Activated CD4-positive, alpha-beta T cell treated with anti-CD3 and anti-CD28 coated beads, Interleukin-10, Interleukin-2, amounts not matched to agents 100 ng/mL and 50 ng/mL, durations not matched to agents 16 hours and 8 hours (primary cell): Measurements from ENCODE around the gene CD81.

Source experiments
- DNase-seq: peaks from one replicate; pipeline ENCODE4 v3.0.0-alpha.2; 2020

Gene CD81

DNA sequence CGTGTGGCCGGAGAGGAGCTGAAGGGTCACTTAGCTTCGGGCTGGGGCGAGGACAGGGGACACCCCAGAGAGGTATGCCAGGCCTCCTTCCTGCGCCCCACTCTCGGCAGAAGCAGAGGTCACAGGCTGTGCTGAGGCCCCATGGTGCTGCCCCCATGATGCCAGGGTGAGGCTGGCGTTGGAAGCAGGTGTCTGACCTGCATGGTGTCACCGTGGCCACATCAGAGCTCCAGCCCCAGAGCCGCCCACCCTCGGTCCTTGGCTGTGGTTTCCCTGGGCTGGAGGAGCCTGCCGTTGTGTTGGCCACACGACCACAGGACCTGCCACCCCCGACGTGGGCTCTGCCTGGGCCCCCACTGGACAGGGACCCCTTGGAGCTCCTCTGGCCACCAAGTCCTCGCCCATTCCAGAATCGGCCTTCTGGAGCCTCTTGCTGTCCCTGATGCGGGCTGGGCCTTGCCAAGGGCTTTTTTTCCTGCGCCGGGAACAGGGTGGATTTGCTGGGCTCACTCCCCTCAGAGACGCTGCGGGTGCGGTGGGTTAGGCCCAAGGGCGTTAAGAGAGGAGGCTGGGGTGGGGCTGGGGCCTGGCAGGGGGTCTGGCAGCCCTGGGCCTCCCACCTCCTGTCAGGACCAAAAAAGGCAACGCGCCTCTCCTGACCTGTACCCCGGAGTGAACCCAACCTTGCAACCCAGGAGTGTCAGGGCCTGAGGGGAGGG is 15.3 kb downstream of the CD81 start:
- no peak for DNase-seq

DNA sequence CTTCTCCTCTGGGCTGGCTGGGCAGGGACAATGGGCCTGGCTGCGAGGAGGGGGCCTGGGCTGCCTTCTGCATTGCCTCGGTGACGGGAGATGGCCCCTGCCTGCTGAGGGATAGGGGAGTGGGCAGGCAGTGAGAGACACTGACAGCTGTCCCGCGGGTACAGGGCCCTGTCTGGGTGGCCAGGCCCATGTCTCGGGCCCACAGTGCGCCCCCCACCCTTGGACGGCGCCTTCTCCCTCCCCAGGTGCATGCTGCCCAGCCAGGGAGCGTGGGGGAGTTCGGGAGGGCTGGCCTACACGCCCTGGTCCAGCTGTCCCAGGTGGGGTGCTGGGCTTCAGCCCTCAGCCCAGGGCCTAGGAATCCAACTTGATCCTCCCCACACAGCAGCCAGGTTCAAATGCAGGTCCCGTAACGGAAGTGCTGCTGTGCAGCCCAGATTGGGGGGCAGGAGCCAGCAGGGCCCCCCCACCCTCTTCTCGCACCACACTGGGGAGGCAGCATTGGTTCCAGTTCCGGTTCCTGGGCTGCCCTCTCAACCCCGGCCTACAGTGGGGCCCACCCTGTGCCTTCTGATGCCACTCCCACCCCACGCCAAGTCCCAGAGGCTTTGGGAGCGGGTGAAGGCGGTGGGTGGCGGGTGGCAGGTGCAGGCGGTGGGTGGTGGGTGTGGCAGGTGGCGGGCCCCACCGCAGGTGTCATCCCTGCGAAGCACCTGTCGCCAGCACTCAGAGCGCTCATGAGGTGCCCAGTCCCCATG is 16.2 kb downstream of the CD81 start:
- no peak for DNase-seq

DNA sequence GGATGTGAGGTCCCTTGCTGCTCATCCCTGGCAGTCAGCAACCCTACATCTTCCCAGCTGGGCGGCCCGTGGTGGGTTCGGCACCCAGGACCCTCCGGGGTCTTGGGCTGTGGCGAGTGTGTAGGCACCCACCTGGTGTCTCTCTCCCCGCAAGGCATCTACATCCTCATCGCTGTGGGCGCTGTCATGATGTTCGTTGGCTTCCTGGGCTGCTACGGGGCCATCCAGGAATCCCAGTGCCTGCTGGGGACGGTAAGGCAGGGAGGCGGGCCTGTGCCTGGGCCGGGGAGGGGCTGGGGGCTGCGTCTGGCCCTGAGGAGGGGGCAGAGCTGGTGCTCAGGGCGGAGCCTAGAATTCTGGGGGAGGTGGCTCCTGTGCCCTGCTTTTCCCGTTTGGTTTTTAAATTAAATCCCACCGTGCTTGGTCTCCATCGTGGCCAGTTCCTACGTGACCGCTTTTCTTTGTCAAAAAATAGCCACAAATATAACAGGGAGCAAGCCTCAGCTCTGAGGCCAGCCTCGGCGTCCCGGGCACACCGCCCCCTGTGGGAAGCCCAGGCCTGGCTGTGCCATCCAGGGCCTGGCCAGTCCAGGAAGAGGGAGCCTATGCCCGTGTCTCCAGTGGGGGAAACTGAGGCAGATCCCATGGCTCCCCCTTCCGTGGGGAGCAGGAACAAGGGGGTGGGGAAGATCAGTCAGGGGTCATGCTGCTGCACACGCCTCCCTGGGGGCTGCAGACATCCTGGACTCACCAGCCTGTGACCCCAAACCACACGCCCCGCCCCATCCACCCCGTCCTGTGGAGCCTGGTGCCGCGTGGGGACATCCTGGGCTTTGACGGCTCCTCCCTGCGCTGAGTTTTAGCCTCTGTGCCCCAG is 17.1 kb downstream of the CD81 start:
- no peak for DNase-seq

DNA sequence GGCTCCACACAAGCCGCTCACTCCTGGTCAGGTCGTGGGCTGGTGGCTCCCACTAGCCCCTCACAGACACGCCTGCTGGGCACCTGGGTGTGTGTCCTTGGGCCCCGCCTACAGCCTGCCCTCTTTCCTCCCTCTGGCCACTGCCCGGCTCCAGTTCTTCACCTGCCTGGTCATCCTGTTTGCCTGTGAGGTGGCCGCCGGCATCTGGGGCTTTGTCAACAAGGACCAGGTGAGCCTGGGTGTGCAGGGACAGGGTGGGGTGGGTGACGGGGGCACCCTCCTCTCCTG is 17.7 kb downstream of the CD81 start:
- DNase-seq, result no peak

DNA sequence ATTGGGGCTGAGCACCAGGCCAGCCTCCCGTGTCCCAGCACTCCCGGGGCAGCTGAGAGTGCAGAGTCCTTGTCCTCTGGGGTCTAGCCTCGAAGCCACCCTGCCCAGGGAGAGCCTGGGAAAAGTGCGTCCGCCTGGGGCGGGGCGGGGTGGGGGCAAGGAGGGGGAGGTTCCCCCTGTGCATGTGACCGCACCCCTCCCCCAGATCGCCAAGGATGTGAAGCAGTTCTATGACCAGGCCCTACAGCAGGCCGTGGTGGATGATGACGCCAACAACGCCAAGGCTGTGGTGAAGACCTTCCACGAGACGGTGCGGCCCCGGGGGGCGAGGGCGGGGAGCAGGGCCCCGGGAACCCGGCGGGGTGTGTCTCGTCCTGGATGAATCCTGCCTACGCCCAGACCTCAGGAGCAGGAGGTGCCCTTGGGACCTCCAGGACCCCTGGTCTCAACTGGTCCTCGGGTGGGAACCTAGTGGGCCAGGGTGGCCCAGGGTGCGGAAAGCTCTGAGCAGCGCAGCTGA is 18.2 kb downstream of the CD81 start:
- DNase-seq, result no peak

DNA sequence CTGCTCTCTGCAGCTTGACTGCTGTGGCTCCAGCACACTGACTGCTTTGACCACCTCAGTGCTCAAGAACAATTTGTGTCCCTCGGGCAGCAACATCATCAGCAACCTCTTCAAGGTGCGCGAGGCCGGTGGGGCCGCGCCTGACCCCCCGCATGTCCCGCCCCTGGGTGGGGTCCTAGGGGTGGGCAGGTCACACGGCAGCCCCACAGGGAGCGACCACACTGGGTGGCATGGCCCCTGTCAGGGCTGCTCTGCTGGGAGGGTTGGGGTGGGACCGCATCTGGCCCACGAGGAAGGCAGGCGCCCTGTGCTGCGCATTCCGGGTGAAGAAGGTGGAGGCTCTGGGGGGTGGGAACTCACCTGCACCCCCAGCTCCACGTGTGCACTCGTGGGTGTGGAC is 18.7 kb downstream of the CD81 start:
- DNase-seq, result no peak

DNA sequence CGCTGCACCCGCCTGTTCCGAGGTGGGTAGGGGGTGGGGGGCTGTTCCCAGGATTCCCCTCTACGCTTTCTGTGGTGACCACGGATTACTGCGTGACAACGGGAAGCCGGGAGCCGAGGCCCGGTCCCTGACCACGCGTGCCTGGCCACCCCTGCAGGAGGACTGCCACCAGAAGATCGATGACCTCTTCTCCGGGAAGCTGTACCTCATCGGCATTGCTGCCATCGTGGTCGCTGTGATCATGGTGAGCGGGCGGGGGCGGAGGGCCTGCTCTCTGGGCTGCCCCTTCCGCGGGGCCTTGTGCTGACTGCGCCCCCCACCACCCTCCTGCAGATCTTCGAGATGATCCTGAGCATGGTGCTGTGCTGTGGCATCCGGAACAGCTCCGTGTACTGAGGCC is 19.4 kb downstream of the CD81 start:
- DNase-seq, result no peak

DNA sequence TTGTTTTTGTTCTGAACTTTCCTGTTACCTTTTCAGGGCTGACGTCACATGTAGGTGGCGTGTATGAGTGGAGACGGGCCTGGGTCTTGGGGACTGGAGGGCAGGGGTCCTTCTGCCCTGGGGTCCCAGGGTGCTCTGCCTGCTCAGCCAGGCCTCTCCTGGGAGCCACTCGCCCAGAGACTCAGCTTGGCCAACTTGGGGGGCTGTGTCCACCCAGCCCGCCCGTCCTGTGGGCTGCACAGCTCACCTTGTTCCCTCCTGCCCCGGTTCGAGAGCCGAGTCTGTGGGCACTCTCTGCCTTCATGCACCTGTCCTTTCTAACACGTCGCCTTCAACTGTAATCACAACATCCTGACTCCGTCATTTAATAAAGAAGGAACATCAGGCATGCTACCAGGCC is 19.9 kb downstream of the CD81 start:
- no peak for DNase-seq

DNA sequence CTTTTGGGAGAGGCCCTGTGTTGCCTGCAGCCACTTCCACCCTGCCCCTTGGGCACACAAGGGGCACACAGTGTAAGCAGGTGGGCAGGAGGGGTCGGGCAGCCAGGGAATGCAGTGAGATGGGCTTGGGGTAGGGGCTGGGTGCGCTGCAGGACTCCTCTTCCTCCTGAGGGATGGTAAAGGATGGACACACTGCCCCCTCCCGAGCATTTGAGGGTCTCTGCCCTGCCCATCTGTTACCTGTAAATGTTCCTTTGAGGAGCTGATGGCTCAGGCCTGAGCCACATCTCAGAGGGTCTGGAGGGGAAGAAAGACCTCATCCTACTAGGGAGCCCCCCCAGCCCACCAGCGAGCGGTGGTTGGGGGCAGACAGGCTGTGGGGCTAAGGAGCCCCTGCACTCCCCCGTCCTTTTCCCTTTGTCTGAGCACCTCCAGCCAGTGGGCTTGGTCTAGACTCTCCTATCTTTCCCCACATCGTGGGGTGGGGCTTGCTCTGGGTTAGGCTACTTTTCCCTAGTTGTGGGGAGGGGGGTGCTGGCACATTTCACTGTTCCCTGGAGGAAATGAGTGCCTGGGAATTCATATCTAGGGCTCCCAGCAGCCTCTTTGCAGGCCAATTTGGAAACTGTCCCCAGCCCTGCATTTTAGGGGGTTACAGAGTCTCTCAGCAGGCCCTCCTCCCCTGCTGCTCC is 21.7 kb downstream of the CD81 start:
- DNase-seq, result no peak

DNA sequence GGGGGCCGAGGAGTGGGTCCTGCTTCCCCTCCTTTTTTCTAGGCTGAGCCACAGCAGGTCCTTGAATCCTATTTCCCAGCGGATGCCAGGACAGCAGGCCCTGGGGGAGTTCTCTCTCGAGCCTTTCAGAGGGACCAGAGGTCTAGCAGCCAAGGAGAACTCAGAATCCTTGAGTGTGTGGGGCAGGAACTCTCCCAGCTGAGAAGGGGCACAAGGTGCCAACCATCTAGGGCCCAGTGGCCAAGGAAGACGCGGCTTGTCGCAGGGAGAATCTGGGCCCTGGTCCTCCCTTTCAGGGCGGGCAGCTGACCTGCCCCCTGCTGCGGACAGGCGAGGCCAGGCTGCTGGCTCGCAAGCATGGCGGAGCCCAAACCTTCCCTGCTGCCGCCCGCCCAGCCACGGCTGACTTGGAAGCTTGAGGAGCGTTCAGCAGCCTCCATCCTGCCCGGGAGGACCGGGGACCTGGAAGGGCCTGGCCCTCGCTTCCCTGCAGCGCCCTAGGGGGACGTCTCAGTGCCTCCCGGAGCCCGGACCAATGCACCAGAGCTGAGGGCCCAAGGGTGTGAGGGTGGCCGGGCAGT is 22.5 kb downstream of the CD81 start:
- peak; percentile 15 for DNase-seq

DNA sequence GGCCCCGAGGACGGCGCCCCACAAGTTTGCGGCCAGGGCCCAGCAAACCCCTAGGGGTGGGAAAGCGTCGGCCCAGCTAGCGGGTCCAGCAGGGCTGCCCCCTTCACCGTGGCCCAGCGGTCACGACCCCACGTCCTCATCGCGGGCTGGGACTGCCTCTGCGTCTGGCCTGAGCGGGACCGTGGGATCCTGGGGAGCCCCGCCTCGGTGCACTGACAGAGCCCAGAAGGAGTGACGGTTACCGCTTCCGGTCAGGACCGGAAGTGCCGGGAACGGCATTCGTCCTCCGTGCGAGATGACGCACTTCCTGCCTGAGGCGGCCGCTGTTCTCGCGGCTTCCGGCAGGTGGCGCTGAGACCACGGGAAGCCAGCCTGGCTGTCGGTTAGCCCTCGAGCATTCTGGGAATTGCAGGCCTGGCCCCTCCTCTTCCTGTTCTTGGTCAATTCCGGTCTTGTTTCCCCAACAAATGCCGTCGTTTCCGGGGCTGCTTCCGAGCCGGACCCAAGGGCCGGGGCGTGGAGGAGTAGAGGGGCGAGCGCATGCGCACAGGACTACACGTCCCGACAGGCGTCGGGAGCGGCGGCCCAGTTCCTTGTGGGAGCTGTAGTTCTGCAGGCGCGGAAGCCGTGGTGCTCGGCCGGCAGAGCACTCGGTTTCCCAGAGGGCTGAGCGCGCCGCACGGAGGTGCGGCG is 23.1 kb downstream of the CD81 start, which contains the start of gene TSSC4:
TSS of gene TSSC4 (plus strand) at position 682 of the 693 bp plus-strand sequence. CDS start 1,884 bp downstream, outside the sequence.
- DNase-seq, result peak; percentile 100

DNA sequence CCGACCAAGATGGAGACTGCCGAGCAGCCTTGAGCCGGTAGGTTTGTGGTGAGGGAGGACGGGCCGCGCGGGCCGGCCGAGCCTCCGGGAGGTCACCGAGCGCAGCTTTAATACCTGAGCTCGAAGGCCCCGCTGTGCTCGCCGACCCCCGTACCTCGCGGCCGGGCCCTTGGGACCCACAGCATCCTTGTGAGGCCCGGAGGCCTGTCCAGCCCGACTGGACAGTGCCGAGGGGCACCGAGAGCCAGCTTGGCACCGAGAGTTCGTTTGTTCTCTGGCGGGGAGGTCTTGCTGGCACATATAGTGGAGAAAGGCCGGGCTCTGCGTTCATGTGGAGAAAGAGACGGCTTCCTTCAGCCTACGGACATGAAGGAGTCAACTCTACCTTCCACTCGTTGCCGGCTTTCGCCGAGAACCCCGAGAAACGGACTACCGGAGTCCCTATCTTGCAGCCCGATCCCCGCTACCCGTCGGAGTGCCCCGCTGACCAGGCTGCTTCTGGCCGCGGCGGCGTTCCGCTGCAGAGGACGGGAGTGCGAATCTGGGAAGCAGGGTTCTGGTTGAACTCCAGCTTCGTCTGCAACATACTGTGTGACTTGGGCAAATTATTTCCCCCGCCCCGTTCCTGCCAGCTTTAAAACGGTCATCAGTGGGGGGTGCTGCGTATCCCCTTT is 23.8 kb downstream of the CD81 start:
- no peak for DNase-seq

DNA sequence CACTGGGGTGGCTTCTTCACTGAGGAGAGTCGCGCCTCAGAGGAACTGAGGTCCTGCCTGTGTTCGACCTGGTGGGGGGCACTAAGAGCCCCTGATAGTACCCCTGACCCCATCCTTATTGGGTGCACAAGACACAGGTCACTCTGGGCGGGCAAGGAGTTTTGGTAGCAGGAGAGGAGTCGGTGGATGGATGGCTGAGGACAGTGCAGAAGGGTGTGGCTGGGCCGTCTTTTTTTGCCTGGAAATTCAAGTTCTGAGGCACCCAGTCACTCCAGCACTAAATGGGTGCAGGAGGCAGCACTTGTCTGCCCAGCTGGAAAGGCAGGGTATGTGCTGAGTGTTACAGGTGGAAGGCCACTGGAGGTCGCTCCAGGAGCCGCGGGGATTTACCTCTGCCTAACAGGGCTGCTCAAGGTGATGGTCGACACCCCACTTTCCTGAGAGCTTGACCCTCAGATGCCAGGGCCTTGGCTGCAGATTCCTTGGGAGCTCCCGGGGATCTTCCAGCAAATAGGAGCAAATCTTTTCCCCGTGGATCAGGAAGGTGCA is 24.4 kb downstream of the CD81 start:
- DNase-seq, result peak; percentile 22

DNA sequence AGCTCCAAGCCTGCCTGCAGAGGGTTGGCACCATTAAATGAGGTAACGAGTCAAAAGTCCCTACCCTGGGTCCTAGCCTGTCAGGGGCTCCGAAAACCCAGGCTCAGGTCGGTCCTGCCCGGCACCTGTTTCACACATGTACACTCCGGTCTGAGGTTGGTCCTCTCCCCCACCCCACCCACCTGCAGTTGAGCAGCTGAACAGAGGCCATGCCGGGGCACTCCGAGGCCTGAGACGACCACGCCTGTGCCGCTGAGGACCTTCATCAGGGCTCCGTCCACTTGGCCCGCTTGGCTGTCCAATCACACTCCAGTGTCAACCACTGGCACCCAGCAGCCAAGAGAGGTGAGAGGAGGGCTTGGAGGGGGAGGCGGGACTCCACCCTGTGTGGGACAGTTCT is 25.0 kb downstream of the CD81 start:
- no peak for DNase-seq

DNA sequence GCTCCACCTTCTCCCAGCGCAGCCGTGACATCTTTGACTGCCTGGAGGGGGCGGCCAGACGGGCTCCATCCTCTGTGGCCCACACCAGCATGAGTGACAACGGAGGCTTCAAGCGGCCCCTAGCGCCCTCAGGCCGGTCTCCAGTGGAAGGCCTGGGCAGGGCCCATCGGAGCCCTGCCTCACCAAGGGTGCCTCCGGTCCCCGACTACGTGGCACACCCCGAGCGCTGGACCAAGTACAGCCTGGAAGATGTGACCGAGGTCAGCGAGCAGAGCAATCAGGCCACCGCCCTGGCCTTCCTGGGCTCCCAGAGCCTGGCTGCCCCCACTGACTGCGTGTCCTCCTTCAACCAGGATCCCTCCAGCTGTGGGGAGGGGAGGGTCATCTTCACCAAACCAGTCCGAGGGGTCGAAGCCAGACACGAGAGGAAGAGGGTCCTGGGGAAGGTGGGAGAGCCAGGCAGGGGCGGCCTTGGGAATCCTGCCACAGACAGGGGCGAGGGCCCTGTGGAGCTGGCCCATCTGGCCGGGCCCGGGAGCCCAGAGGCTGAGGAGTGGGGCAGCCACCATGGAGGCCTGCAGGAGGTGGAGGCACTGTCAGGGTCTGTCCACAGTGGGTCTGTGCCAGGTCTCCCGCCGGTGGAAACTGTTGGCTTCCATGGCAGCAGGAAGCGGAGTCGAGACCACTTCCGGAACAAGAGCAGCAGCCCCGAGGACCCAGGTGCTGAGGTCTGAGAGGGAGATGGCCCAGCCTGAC is 26.0 kb downstream of the CD81 start:
- no peak for DNase-seq

DNA sequence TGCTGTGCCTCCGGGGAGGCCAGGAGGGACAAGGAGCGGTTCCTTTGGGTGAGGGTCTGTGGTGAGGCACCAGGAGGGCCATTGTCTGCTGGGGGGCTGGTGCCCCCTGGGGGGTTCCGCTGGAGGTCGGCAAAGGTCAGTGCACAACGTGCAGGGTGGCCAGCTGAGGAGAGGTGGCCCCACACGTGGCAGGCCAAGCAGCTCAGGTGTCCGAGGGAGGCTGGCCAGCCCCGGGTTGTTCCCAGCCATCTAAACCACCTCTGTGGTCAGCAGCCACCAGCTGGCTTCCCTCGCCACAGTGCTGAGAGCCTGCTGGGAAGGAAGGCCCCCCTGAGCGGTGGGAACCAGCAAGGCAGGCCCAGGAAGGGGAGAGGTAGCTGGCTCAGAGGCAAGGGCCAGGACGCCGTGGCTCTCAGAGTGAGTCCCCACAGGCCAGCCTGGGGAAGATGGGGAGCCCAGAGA is 27.7 kb downstream of the CD81 start:
- DNase-seq, result no peak

DNA sequence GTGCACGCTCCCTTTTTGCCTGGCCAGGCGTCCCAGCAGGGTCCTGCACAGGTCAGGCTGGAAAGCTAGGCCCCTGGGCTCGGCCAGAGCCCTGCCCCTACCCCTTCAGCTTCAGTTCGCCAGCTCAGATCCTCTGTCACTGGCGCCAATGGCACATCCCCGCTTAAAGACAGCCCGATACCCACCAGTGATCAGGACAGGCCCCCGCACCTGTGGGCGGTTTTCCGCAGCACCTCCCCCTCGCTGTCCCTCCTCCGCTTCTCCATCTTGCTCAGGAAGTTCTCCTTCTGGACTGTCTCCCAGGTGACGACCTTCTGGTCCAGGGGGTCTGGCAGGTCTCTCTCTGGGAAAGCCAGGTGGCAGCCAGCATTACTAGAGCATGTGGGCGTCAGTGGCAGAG is 29.3 kb downstream of the CD81 start:
- DNase-seq, result no peak

DNA sequence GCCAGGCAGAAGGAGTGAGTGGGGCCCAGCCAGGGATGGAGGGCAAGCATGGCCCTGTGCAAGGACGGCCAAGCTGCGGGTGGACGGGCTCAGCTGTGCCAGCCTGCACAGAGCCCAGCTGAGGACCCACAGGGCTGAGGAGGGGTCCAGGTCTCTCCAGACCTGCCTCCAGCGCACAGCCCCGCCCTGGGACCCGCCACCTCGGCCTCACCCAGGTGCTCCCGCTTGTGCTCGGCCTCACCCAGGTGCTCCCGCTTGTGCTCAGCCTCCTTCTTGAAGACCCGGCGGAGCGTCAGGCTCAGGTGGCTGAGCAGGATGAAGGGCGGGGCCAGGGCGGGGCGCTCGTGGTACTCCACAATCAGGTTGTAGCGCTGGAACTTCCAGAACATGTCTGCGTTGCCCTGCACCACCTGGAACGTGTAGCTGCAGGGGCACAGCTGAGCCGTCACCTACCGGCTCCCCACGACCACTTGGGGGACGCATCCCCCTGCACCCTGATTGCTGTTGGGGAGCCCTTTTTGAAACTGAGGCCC is 29.8 kb downstream of the CD81 start:
- DNase-seq, result no peak

DNA sequence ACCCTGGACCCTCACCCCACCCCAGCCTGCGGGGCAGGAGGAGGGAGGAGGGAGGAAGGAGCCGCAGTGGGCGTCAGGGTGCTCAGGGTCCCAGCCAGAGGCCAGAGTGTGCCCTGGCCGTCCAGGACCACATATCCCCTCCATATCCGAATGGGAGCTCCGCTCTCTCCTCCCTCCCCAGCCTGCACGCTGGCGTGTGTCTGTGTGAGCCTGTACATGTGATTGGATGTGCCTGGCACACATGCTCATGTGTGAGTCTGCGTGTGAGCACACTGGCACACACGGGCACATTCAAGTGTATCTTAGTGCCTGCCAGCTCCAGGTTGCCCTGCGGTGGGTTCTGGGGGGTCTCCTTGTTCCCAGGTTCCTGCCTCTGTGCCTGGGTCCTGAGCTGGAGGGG is 31.6 kb downstream of the CD81 start:
- DNase-seq, result no peak

DNA sequence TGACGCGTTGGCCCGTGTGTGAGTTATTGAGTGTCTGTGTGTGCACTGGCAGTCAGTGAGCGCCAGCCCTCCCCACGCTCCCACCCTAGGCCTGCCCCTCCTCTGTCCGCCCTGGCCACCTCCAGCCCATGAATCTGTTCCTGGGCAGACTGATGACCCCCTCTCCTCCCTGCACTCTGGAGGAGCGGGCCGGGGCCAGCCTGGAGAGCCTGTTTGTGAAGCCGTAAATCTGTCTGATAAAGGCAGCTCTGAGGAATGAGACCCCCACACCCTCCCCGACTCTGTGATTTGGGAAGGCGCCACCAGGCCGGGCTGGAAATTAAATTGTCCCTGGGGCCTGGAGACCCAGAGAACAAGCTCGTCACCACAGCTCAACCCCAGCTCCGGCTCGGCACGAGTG is 32.0 kb downstream of the CD81 start:
- DNase-seq, result no peak
